Kidney epithelial cell (primary cell): ENCODE data around the gene TENM4. TPM values are rescaled to one million over a fixed set of nuclear protein-coding genes. Genes with fewer than 3 reads are reported as not detected.

Experiments
- DNase-seq: peaks from one replicate; pipeline ENCODE4 v3.0.0-alpha.2; 2010; ENCODE audit warnings: low read depth
- H3K27me3 ChIP-seq: 2 replicates; pipeline ENCODE4 v1.6.0; 2011; ENCODE audit warnings: low read length; ENCODE audit not compliant: control insufficient read depth, insufficient read depth
- H3K36me3 ChIP-seq: 2 replicates; pipeline ENCODE4 v1.5.1; 2011; ENCODE audit warnings: low read length; ENCODE audit not compliant: control insufficient read depth, insufficient read depth
- H3K4me3 ChIP-seq: 2 replicates; pipeline ENCODE4 v1.5.1; 2011; ENCODE audit warnings: low read depth, mild to moderate bottlenecking, control low read depth, low read length
- total RNA-seq: library from RNA; depleted of rRNA; stranded (reverse); fragments of >200 nt; gene quantifications from 2 replicates; pipeline ENCODE4 v1.2.3, GENCODE V29; 2015
- TF ChIP-seq, protein P1 (sequence below): IDR thresholded peaks from 2 replicates; pipeline ENCODE4 v1.5.1; 2011; ENCODE audit warnings: mild to moderate bottlenecking, moderate library complexity, low read length, control low read depth, inconsistent platforms; ENCODE audit not compliant: insufficient read depth, poor library complexity, severe bottlenecking

TENM4 gene
- total RNA-seq, 1 donor from 2014 or later: 35.3 TPM

DNA sequence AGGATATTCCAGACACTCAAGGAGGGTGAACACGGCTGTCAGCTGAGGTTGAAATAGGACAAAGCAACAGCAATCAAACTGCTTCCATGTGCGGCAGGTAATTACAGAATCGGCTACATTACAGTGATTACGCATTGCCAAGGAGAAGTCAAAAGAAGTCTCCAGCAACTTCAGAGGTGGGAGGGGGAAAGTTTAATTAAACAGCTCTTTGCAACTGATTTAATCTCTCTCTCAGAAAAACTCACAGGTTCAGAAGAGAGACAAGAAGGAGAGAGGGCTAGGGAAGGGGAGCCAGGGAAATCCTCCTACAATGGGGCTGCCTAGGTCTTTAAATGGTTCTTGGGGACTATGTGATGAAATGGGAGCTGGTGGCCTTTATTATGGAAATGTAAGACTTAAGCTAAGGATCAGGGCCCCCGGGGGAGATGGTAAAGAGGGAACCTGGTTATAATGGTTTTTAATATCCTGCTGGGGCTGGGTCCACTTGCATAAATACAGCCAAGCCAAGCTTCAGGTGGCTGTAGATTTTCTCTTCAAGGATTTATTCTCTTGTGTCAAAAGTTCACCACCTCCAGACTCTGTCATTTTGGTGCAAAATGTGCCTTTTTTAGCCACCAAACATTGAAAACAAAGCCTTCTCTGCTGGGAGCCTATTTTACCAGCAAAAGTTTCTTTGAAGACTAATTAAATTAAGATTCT lies 511.5 kb downstream of the TENM4 start:
- no peak overlapping the region for H3K4me3 ChIP-seq
- TF ChIP-seq, protein P1, sequence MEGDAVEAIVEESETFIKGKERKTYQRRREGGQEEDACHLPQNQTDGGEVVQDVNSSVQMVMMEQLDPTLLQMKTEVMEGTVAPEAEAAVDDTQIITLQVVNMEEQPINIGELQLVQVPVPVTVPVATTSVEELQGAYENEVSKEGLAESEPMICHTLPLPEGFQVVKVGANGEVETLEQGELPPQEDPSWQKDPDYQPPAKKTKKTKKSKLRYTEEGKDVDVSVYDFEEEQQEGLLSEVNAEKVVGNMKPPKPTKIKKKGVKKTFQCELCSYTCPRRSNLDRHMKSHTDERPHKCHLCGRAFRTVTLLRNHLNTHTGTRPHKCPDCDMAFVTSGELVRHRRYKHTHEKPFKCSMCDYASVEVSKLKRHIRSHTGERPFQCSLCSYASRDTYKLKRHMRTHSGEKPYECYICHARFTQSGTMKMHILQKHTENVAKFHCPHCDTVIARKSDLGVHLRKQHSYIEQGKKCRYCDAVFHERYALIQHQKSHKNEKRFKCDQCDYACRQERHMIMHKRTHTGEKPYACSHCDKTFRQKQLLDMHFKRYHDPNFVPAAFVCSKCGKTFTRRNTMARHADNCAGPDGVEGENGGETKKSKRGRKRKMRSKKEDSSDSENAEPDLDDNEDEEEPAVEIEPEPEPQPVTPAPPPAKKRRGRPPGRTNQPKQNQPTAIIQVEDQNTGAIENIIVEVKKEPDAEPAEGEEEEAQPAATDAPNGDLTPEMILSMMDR: no peak
- no peaks in the 10 kb centered on the region for H3K36me3 ChIP-seq
- no peaks in the 10 kb centered on the region for H3K27me3 ChIP-seq
- no peak for DNase-seq

DNA sequence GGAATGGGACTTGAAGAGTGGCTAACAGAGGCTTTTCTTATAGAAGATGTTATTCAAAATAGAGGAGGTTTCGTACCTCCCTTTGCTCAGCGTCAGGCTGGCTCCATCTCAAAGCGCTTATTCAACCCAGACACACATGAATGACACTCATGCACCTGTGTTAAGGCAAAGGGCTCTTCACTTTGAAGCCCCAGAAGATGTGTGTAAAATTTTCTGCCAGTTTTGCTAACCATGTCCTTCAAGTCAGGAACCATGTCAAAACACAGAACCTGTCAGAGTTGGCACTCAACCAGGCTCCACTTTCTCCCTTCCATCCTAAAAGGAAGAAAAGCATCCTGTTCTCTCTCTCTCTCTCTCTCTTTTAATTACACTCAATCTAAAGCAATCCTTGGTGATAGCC lies 513.3 kb downstream of the TENM4 start:
- no peak overlapping the region for H3K4me3 ChIP-seq
- peaks cover 1% of the 10 kb centered on the region for H3K36me3 ChIP-seq
- TF ChIP-seq, protein P1: no peak
- DNase-seq: no peak
- H3K27me3 ChIP-seq: no peaks in the 10 kb centered on the region

DNA sequence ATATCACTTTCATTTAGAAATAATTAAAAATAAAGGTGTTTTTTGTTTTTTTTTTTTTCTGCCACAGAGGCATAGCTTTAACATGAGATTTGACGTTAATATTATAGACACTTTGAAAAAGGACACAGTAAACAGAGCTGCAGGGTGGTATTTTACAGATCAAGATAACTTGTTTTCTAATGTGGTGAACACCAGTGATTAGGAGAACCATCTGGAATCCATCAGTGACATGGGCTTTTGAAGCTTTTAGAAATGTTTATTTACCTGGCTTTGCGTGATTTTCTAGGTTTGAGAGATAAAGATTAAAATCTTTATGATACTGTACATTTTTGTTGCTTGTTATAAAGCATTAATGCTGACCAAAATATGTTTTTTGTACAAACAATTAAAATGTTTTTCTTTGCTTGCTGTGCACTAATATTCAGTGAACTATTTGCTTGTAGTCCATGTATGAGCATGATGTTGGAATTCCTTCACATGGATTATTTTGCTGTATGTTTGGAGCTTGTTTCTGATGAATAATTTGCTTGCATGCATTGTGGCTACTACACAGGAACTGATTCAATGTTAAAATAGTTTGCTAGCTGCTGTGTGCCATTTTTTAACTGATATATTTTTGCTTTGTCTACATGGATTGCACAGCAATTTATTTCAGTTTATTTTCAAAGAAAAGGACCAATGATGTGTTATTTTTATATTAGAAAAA lies 514.0 kb downstream of the TENM4 start:
- H3K4me3 ChIP-seq: no peak overlapping the region
- TF ChIP-seq, protein P1: no peak
- H3K27me3 ChIP-seq: no peaks in the 10 kb centered on the region
- peaks cover 1% of the 10 kb centered on the region for H3K36me3 ChIP-seq
- DNase-seq: no peak

DNA sequence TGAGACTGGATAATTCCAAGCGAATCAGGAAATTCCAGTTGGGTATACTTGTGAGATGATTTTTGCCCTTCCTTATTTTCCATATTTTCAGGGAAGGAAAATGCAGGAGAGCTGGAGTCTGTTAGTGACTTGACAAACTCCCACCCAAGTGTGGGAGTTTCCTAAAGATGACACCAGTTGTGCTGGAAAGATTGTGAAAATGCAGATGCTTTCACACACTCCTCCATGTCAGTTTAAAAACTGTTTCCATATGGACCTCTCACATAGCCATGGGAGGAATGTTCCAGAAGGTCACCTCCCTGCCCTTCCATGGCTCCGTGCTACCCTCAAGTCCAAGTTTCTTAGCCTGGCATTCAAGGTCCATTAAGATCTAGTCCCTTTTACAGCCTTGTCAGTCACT lies 515.4 kb downstream of the TENM4 start:
- Histone ChIP-seq H3K27me3 (no peaks in the 10 kb centered on the region), H3K36me3 (peaks cover 1% of the 10 kb centered on the region), H3K4me3 (no peak overlapping the region)
- no peak for DNase-seq
- TF ChIP-seq, protein P1: no peak

DNA sequence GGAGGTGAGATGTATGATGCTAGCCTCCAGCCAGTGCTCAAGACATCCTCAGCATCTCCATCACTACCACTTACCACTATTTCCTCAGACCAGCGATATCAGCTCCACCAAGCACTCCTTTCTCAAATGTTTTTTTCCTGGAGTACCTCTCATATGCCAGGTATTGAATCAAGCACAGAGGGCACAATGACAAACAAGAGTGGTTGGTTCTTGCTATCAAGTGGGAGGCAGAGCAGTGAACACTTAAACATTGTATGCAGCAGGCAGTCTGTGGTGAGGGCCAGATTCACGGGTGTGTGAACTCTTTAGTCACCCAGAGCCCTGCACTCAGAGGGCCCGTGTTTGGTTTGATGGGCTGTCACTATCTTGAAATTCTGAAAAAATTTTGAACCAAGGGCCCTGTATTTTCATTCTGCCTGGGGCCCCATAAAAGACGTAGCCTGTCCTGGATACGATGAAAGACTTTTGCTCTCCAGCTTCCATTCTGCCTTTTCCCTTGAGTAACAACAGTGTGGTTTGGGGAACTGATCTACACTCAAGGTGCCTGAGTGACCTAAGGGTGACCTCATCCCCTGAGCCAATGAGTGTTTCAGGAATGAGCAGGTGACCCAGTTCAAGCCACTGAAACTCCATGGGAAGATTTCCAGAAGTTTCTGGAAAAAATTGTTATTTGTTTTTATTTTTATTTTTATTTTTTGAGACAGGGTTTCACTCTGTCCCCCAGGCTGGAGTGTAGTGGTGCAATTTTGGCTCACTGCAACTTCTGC lies 517.8 kb downstream of the TENM4 start:
- Histone ChIP-seq H3K4me3 (no peak overlapping the region), H3K27me3 (no peaks in the 10 kb centered on the region), H3K36me3 (peaks cover 1% of the 10 kb centered on the region)
- TF ChIP-seq, protein P1: no peak
- no peak for DNase-seq
